Adrenal gland (tissue), 5 donors: Measurements from ENCODE around the gene GOLGA6D.

Experiments
- CTCF ChIP-seq, 6 experiments: fragments of 450-650 bp in 4 of 6; fragments of 200-600 bp in 2 of 6; sonication (generic) in 1 of 6; IDR thresholded peaks; 1 replicate in 5 of 6; 2 replicates in 1 of 6; pipeline versions ENCODE4 v1.5.1 to v1.8.0; 2016 to 2021; ENCODE audit warnings: antibody characterized with exemption in 6 of 6, mild to moderate bottlenecking in 2 of 6, moderate library complexity in 1 of 6
- POLR2A ChIP-seq, 2 donors: fragments of 450-650 bp; IDR thresholded peaks; one replicate each; pipeline ENCODE4 v1.6.1; 2017; ENCODE audit warnings: antibody characterized with exemption in 2 of 2, mild to moderate bottlenecking in 2 of 2, moderate library complexity in 1 of 2
- donor health status: DM: no; HTN: no; CAD: no.

- TF ChIP-seq CTCF (IDR thresholded peaks at IDR 0.05), result no peak
- no peak for TF ChIP-seq POLR2A (IDR thresholded peaks at IDR 0.05)
Measured at GRCh38 chr15:75233504-75234190, 49.0 kb upstream of the GOLGA6D start.
